Glomerular visceral epithelial cell (primary cell): ENCODE data around the gene ABHD2.
"Not testable (repeated sequence)": the region's sequence is repeated elsewhere in the genome, so short reads cannot be mapped to it uniquely, and the experiment has no call there.

Source experiments
- DNase-seq: peaks from one replicate; pipeline ENCODE4 v3.0.0-alpha.2; 2016; ENCODE audit errors: extremely low spot score

ABHD2 gene

GRCh38 chr15:89139613-89140499 is 51.6 kb downstream of the ABHD2 start:
- no peak for DNase-seq

- no peak for DNase-seq
These were observed 52.3 kb downstream of the ABHD2 start for GRCh38 chr15:89140595-89140994.

- DNase-seq: not testable (repeated sequence)
These were observed 52.9 kb downstream of the ABHD2 start for GRCh38 chr15:89141159-89141558.

- no peak for DNase-seq
These were observed 53.6 kb downstream of the ABHD2 start for GRCh38 chr15:89141885-89142284.

- no peak for DNase-seq
These were observed 54.2 kb downstream of the ABHD2 start for GRCh38 chr15:89142423-89142822.

- no peak for DNase-seq
These were observed 55.4 kb downstream of the ABHD2 start for GRCh38 chr15:89143503-89144162.

- no peak for DNase-seq
These were observed 56.2 kb downstream of the ABHD2 start for GRCh38 chr15:89144491-89144890.

- DNase-seq: no peak
These were observed 58.1 kb downstream of the ABHD2 start for GRCh38 chr15:89146366-89146765.

- no peak for DNase-seq
These were observed 59.9 kb downstream of the ABHD2 start for GRCh38 chr15:89148126-89148525.

- no peak for DNase-seq
These were observed 61.3 kb downstream of the ABHD2 start for GRCh38 chr15:89149501-89150101.

GRCh38 chr15:89150287-89150686 is 62.0 kb downstream of the ABHD2 start:
- no peak for DNase-seq

GRCh38 chr15:89150762-89151664 is 62.8 kb downstream of the ABHD2 start:
- no peak for DNase-seq

- no peak for DNase-seq
These were observed 66.9 kb downstream of the ABHD2 start for GRCh38 chr15:89155122-89155521.

GRCh38 chr15:89155656-89156055 is 67.4 kb downstream of the ABHD2 start:
- no peak for DNase-seq

- DNase-seq: no peak
These were observed 68.8 kb downstream of the ABHD2 start for GRCh38 chr15:89157061-89157460.

GRCh38 chr15:89157918-89158564 is 69.8 kb downstream of the ABHD2 start:
- no peak for DNase-seq

- DNase-seq: no peak
These were observed 73.4 kb downstream of the ABHD2 start for GRCh38 chr15:89161666-89162065.

GRCh38 chr15:89163271-89164055 is 75.2 kb downstream of the ABHD2 start:
- DNase-seq: no peak

- no peak for DNase-seq
These were observed 76.5 kb downstream of the ABHD2 start for GRCh38 chr15:89164712-89165211.

GRCh38 chr15:89165677-89166076 is 77.4 kb downstream of the ABHD2 start:
- DNase-seq: no peak
